Nucleus accumbens (tissue), 56 donors: ENCODE results near the gene ZNF777.
"Not testable (repeated sequence)": the region's sequence is repeated elsewhere in the genome, so short reads cannot be mapped to it uniquely, and the experiment has no call there.

Experiments used
- DNase-seq, 56 donors: peaks; one replicate each; lab custom pipeline; 2025; lab: John Stamatoyannopoulos, UW

ZNF777 gene

DNA sequence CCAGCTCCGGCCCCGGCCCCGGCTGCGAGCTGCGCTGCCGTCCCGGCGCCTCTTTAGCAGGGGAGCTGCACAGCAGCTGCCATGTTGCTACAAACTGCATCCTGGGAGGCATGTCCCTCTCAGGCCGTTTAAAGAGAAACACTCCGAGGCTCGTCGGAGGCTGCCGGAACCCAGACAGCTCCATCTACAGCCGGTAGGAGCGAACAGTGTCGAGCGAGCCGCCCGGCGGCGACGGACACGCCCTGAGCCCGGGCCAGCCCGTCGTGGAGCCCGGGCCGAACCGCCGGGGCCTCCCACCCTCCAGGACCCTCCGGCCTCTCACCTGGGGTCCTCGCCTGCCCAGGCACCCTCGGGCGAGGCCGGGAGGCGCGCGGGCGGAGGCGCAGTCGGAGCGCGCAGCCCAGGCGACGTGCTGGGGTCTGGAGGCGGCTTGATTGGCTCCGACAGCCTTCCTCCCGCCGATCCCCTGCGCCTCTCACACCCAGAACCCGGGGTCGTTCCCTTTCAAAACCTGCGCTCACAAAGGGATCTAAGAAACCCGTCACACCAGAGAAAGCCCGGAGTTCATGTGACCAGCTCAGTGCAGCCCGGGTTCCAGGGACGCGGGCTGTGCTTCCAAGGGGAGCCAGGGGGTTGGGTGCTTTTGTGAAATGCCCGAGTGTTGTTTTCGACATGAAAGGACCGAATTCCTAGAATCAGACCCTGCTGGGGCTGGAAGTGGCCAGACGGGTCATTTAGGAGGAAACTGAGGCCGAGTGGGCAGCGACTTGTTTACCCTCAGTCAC is at the start of gene ZNF777:
Gene ZNF777, minus strand, starts transcription at position 570 of the 785 bp plus-strand sequence. CDS start 5,040 bp downstream, outside the sequence.
- DNase-seq: peak in 55 of 56 donors; percentile 17 to 88 (median 59)

DNA sequence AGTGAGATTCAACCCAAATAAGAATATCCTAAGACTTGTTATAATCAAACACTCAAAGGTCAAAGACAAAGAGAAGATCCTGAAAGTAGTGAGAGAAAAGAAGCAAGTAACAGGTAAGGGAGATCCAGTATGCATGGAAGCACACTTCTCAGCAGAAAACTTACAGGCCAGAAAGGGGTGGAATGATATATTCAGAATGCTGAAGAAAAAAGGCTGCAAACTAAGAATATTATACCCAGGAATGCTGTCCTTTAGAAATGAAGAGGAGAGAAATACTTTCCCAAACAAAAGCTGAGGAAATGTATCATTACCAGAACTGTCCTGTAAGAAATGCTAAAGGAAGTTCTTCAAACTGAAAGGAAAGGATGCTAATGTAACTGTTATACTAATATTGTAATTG is 49.4 kb upstream of the ZNF777 start:
- no peak for DNase-seq

DNA sequence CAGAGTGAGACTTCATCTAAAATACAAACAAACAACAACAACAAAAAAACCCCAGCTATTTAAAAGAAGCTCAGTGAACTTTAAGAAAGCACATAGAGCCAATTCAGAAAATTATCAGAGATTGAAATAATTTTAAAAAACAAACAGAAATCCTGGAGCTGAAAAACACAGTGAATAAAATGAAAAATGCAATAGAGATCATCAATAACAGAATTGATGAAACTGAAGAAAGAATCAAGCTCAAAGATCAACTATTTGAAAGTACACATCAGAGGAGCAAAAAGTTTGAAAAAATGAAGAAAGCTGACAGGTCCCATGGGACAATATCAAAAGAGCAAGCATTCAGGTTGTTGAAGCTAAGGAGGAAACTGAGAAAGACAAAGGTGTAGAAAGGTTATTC is 48.9 kb upstream of the ZNF777 start:
- no peak for DNase-seq

DNA sequence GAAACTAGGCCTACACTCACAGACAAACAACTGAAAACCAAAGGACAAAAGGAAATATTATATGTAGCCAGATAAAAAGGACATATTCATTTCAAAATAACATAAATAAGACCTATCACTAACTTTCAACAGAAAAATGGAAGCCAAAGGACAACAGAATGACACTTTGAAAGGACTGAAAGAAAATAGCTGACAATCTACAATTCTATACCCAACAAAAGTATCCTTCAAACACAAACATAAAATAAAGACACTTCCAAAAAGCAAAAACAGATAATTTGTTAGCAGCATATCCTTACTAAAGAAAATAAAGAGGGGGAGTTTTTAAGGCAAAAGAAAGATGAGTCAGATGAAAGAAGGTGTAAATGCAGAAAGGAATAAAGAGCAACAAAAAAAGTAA is 44.7 kb upstream of the ZNF777 start:
- DNase-seq: no peak

DNA sequence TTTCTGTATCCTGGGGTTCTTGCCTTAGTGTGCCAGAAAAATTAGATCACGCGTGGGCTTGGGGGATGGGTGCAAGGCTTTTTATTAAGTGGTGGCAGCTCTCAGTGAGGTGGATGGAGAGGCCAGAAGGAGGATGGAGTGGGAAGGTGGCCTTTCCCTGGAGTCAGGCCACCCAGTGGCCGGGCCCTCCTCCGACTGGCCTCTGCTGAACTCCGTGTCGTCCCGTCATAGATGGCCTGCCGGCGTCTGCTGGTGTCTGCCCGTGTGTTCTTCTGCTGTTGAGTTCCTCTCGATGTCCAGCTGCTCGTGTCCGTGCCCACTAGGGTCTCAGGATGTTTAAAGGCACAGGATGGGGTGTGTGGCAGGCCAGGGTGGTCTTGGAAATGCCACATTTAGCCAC is 40.8 kb upstream of the ZNF777 start:
- no peak for DNase-seq

DNA sequence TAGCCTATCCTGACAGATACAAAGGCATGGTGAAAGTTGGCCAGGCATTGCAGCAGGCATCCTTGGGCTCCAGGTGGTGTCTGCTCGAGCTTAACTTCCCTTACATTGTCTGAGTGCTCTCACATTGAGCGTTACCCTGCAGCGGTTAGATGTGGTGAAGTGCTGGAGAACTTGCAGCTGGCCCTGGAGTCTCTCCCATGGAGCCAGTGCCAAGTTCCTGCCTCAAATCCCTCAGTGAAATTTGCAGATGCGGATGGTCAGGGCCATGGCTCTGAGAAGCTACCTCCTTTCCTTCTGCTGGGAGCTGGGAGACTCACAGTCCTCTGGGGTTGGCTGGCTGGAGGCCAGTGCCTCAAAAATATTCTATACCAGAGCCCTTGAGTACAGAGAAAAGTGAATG is 40.0 kb upstream of the ZNF777 start:
- no peak for DNase-seq

DNA sequence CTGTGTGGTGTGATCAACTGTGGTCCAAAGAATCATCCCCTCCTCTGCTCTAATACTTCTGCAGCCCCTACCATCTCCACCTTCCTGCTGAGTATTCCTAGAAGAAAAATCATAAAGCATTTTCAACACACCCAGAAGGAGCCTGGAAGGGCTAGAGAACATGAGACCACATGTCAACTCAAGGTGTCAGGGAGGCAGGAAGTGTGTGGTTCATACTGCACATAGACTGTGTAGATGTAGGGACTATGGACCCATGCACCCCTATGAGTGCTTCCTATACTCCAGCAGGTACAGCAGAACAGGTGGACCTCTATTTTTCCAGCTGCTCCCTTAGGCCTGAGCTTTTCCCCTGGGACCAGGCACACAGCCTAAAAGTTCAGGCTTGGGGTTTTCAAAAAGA is 39.3 kb upstream of the ZNF777 start:
- no peak for DNase-seq

DNA sequence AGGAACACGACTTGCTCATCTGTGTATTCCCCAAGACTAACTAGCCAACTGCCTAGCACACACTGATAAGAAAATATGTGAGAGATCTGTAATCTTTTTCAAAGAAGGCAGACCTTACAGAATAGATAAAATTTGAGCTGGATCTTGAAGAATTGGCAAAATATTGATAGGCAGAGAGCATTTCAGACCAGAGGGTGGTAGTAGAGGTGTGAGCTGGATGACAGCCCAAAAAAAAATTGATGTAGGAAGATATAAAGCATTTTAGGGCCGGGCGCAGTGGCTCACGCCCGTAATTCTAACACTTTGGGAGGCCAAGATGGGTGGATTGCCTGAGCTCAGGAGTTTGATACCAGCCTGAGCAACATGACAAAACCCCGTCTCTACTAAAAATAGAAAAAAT is 37.9 kb upstream of the ZNF777 start:
- no peak for DNase-seq

DNA sequence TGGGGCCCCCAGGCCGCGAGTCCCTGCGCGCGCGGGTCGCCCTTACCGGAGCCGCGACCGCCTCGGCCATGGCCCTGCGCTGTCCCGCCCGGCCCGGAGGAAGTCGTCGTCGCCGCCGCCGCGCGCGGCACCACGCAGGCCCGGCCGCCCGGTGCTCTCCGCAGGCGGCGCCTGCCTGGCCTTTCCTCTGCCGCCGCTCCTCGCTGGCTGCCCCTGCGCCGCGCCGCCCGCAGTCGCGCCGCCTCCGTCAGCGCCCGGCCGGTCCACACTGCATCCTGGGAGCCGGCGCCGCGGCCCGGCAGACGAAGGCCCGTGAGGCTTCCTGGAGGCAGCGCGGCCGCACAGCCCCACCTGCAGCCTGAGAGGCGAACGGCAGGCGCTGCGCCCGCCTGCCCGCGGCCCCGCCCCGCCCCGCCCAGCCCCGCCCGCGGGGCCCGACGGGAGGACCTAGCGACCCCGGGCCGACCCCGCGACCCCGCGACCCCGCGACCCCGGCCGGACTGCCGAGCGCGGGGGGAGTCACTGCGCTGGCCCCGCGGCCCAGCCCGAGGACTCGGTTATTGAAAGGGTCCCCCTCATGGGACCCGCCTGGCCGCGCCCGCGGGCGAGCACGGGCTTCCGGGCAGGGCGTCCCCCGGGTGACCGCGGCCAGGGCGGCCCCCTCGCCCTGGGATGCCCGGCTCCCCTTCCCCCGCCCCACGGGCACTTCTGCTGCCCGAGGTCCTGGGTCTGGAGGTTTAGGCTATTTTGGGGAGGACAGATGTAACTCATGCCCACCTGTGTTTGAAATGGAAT is 36.8 kb upstream of the ZNF777 start, which contains the start of gene ZNF746:
Gene ZNF746, minus strand, starts transcription at position 343 of the 795 bp plus-strand sequence. Its CDS starts 273 bp downstream, at position 70.
- peak in 43 of 56 donors; percentile 14 to 76 (median 50) for DNase-seq

DNA sequence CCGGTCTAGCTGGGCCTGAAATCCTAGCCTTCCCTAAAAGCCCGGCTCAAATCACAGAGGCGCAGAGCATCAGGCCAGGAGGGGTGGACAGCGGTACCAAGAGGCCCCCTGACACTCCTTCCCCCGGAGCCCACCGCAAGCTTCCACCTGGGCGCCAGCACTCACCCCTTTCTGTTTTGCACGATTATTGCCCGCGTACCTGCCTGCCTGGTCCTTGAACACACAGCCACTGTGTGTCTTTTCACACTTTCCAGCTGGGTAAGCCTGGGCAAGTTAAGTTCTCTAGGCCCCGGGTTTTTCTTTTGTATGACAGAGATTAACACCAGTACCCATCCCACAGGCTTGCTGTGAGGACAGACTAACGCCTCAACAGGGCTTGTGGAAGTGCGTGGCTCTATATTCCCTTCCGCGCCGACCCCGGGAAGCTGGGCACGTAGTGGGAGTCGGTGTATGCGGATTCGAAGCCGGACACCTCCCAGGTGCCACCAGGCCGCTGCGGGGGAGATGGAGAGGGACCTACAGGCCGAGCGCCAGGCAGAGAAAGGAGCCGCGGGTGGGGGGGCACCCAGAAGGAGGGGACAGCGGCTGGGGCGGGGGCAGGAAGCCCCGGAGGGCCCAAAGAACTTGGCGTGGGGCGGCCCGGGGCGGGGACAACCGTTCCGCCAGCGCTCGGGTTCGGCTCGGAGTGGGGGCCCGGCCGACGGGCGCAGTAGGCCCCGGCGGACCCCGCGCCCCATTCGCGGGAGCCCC is 36.0 kb upstream of the ZNF777 start:
- peak in 25 of 56 donors; percentile 7 to 68 (median 31) for DNase-seq

DNA sequence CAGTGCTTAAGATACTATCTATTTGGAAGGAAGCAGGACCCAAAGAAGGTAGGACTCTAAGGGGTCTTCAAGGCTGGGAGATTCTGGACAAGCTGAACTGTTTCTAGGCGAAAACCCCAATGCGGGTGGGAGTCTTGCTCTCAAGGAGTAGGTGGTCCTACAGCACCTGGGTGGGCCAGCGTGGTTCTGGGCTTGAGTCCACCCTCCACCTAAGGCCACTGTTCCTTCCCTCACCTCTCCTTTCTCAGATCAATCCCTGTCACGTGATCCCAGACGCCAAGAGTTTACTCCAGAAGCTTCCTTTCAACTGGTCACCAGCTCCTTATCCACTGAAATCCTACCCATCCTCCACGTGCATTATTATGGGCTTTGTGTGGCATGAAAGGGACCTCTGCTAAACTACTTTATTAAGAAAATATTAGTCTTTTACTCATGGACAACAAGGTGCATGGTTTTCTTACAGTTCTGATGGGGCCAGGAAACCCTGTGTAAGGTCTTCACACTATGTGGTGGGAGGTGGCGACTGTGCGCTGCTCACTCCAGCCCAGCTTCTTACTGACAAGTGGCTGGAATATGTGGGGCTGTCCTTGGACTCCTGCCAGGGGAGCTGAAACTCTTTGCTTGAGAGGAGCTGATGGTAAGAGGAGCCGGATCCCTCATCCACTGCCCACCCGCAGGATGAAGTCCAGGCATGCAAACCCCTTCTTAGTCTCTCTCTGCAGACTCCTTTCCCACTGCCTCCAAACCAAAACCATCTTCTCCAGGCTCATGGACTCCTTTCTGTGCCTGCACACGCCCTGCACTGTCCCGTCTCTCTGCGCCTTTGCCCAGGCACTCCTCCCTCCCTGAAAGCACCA is 35.2 kb upstream of the ZNF777 start:
- DNase-seq: peak in 23 of 56 donors; percentile 8 to 72 (median 29)

DNA sequence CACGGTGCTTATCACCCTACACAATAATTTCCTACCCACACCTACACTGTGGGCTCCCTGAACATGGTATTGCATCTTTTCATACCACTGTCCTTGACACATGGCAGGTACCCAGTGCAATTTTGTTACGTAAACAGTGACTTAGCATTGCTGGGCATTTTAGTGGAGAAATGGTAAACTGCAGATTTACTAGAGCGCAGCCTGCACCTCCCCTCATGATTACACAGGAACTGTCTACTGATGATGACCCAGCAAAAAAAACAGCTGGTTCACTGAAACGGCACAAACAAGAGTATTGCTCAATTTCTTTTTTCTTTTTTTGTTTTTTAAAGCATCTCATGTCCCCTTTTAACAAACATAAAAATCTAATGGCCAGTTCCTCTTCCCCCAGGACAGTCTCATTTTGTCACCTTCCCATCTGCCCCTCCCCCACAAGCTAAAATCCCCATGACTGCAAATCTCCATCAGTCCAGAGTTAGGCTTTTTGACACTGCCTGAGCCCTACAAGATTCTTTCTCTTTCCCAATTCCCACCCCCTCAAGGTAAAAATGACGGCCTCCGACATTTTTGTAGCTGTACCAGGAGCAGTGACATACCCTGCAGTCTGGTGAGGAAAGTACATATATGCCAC is 34.0 kb upstream of the ZNF777 start:
- peak in 1 of 56 donors; percentile 5 for DNase-seq

DNA sequence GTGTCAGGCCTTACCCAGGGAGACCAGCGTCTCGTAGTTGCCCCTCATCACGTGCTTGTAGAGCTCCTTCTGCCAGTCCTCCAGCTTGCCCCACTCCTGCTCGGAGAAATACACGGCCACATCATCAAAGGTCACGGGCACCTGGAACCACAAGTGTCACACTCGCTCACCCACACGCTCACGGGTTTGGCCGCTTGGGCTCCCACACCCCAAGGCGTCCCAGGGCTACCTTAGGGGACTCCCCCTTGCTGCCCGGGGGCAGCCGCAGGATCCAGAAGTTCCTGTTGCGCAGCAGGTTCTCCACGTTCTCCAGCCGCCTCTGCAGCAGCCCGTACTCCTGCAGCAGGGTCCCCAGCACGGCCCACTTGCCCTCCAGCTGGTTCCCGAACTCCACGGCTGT is 33.1 kb upstream of the ZNF777 start:
- not testable (repeated sequence) for DNase-seq

DNA sequence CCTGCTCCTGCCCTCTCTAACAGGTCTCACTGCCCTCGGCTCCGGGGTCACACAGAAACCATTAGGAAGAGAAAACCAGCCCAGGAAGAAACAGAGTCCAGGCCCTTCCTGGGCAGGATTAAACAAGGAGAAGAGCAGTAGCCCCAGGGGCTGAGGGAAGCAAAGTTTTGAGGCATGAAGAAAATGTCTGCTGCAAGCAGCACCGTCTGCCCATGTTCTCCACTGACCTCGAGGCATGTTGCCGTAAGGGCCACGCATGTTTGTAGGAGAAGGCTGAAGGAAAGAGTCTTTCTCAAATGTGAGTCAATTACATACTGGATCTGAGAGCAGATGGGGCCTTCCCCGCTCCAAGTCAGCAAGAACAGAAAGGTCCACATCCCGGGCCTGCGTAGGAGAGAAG is 32.5 kb upstream of the ZNF777 start:
- DNase-seq: no peak

DNA sequence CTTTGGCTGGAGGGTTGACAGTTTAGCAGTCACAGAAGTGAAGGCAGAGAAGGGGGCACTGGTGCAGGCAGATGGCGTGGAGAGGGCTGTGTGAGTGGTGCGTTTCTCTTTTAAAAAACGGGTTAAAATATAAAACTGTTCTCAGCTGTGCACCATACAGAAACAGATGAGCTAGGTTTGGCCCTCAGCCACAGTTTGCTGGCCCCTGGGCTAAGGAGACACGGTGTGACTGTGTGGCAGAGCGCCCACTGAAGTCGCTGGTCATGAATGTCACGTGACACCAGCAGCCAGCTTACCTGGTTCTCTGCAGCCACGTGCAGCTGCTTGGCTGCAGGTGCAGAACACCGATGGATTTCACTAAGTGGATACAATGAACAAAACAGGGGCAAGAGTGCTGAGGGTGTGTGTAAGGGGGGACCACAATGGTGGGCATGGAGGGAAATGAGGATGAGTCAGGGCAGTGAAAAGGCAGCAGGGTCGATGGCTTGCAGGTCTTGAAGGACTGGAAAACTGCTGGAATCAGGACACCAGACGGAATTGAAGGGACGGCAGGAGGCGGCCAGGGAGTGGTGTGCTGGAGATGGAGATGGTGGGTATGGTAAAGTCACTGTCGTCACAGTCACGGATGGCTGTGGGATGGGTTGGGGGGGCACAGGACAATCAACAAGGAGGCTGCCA is 29.4 kb upstream of the ZNF777 start:
- no peak for DNase-seq

DNA sequence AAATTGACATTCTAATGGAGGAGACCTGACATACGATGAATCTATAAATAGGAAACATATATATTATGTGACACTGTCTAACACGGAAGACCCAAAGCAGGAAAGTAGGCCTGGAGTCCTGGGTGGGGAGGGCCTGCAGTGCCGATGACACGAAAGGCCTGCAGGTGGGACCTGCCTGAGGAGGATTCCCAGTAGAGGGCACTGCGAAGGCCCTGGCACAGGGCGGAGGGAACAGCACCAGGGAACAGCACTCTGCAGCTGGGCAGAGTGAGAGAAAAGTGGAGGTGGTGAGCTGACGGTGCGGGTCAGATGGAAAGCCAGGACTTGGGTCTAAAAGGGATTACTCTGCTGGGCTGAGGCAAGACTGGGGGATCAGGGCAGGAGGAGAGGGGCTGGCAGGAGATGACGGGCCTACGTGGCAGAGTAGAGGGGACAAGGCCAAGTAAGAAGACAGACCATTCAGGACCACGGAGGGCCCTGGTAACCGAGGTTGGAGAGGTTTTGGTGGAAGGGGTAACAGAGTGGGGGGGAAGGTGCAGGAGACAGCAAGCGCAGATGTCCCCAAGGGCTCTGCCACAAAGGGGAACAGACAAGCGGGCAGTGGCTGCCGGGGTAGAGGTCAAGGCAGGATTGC is 28.6 kb upstream of the ZNF777 start:
- DNase-seq: no peak

DNA sequence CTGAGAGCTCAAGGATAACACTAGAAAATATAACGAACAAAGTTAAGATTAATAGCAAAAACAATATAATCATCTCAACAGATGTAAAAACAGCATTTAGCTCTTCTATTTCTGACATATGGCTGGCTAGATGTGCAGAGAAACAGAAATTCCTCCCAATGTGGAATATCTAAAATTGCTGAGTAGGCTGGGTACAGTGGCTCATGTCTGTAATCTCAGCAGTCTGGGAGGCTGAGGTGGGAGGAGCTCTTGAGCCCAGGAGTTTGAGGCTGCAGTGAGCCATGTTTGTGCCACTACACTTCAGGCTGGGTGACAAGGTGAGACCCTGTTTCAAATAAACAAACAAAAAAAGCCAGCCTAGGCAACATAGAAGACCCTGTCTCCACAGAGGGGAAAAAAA is 18.7 kb upstream of the ZNF777 start:
- no peak for DNase-seq

DNA sequence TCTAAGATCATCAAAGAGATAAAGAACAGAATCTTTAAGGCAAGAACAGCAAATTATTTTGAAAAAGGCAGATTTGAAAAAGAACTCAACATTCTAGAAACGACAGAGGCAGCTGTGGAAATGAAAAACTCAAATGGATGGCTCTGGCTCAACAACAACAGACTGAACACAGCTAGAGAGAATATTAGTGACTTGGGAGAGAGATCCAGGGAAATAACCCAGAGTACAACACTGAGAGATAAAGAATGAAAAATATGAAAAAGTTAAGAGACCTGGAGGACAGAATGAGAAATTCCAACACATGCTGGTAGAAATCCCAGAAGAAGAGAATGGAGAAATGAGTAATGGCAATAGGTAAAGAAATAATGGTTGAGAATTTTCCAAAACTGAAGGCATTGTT is 17.9 kb upstream of the ZNF777 start:
- DNase-seq: no peak
